Activated gamma-delta T cell treated with Interleukin-2 at 50 U/mL for 16 hours (primary cell): ENCODE data around the gene POU6F1.
"Not testable (repeated sequence)": the region's sequence is repeated elsewhere in the genome, so short reads cannot be mapped to it uniquely, and the experiment has no call there.

Source experiments
- DNase-seq: peaks from one replicate; pipeline ENCODE4 v3.0.0-alpha.2; 2020

POU6F1 gene

GRCh38 chr12:51217968-51218606, at the start of gene POU6F1:
Gene POU6F1, minus strand, starts transcription at chr12:51218062. Its CDS starts 11,226 bp downstream, at chr12:51206836.
- DNase-seq = peak; percentile 63

- no peak for DNase-seq
Measured at GRCh38 chr12:51265024-51265423, 47.2 kb upstream of the POU6F1 start.

- DNase-seq = no peak
Measured at GRCh38 chr12:51264297-51264696, 46.4 kb upstream of the POU6F1 start.

- no peak for DNase-seq
Measured at GRCh38 chr12:51263341-51263740, 45.5 kb upstream of the POU6F1 start.

GRCh38 chr12:51262758-51263177, 44.9 kb upstream of the POU6F1 start:
- DNase-seq = no peak

- DNase-seq = not testable (repeated sequence)
Measured at GRCh38 chr12:51259600-51259999, 41.7 kb upstream of the POU6F1 start.

GRCh38 chr12:51254536-51254935, 36.7 kb upstream of the POU6F1 start:
- DNase-seq = no peak

- DNase-seq = no peak
Measured at GRCh38 chr12:51253276-51253675, 35.4 kb upstream of the POU6F1 start.

GRCh38 chr12:51247523-51248206, 29.8 kb upstream of the POU6F1 start:
- DNase-seq = no peak

GRCh38 chr12:51246254-51246853, 28.5 kb upstream of the POU6F1 start:
- DNase-seq = peak; percentile 20

GRCh38 chr12:51245476-51246253, 27.8 kb upstream of the POU6F1 start:
- DNase-seq = no peak

- DNase-seq = no peak
Measured at GRCh38 chr12:51244269-51244668, 26.4 kb upstream of the POU6F1 start.

- DNase-seq = no peak
Measured at GRCh38 chr12:51242876-51243275, 25.0 kb upstream of the POU6F1 start.

- no peak for DNase-seq
Measured at GRCh38 chr12:51242120-51242519, 24.3 kb upstream of the POU6F1 start.

GRCh38 chr12:51240971-51241370, 23.1 kb upstream of the POU6F1 start:
- no peak for DNase-seq

- peak; percentile 95 for DNase-seq
Measured at GRCh38 chr12:51238510-51239334, 20.9 kb upstream of the POU6F1 start, which contains the start of gene DAZAP2. Gene DAZAP2, plus strand, starts transcription at chr12:51238826. Its CDS starts 82 bp downstream, at chr12:51238908.

- DNase-seq = no peak
Measured at GRCh38 chr12:51238037-51238509, 20.2 kb upstream of the POU6F1 start.

GRCh38 chr12:51234530-51234929, 16.7 kb upstream of the POU6F1 start:
- DNase-seq = no peak

- DNase-seq = no peak
Measured at GRCh38 chr12:51232642-51233041, 14.8 kb upstream of the POU6F1 start.

GRCh38 chr12:51229116-51229809, 11.4 kb upstream of the POU6F1 start:
- no peak for DNase-seq

- DNase-seq = no peak
Measured at GRCh38 chr12:51227962-51228361, 10.1 kb upstream of the POU6F1 start.

GRCh38 chr12:51227112-51227511, 9.2 kb upstream of the POU6F1 start:
- DNase-seq = not testable (repeated sequence)
